COR-L47 (cell line): ENCODE data around the gene SERPINE1.
"Not testable (repeated sequence)": the region's sequence is repeated elsewhere in the genome, so short reads cannot be mapped to it uniquely, and the experiment has no call there.

Experiments used
- DNase-seq: peaks from one replicate; lab custom pipeline; 2025; lab: John Stamatoyannopoulos, UW

Gene SERPINE1

GRCh38 chr7:101124376-101125056, 2.4 kb upstream of the SERPINE1 start:
- DNase-seq: no peak

GRCh38 chr7:101125989-101126650, 784 bp upstream of the SERPINE1 start:
- DNase-seq: no peak

- no peak for DNase-seq
Observed at GRCh38 chr7:101127460-101128039, 646 bp downstream of the SERPINE1 start.

GRCh38 chr7:101128040-101128834, 1.3 kb downstream of the SERPINE1 start:
- no peak for DNase-seq

- DNase-seq: no peak
Observed at GRCh38 chr7:101129603-101130117, 2.8 kb downstream of the SERPINE1 start.

- not testable (repeated sequence) for DNase-seq
Observed at GRCh38 chr7:101132626-101133600, 6.0 kb downstream of the SERPINE1 start.

- DNase-seq: no peak
Observed at GRCh38 chr7:101133621-101134398, 6.9 kb downstream of the SERPINE1 start.

- DNase-seq: peak; percentile 22
Observed at GRCh38 chr7:101134399-101134980, 7.6 kb downstream of the SERPINE1 start.

- no peak for DNase-seq
Observed at GRCh38 chr7:101137651-101138212, 10.8 kb downstream of the SERPINE1 start.

GRCh38 chr7:101138213-101138870, 11.4 kb downstream of the SERPINE1 start:
- peak; percentile 74 for DNase-seq

- DNase-seq: no peak
Observed at GRCh38 chr7:101140339-101140699, 13.4 kb downstream of the SERPINE1 start.

GRCh38 chr7:101140746-101141382, 14.0 kb downstream of the SERPINE1 start:
- DNase-seq: no peak

GRCh38 chr7:101151908-101152651, 25.2 kb downstream of the SERPINE1 start:
- DNase-seq: no peak

- DNase-seq: peak; percentile 99
Observed at GRCh38 chr7:101153969-101154692, 27.2 kb downstream of the SERPINE1 start, which contains the start of gene AP1S1. Gene AP1S1 (plus strand): TSS chr7:101154476. CDS start chr7:101154515, 39 bp downstream.

GRCh38 chr7:101154693-101155102, 27.8 kb downstream of the SERPINE1 start:
- DNase-seq: peak; percentile 19

- no peak for DNase-seq
Observed at GRCh38 chr7:101155303-101155702, 28.4 kb downstream of the SERPINE1 start.

- DNase-seq: no peak
Observed at GRCh38 chr7:101156277-101156676, 29.4 kb downstream of the SERPINE1 start.
